ENCODE data around the gene BHMT.
A peak's percentile ranks its signal among the peaks of the same experiment; 100 is the strongest.
"Not testable (repeated sequence)": the region's sequence is repeated elsewhere in the genome, so short reads cannot be mapped to it uniquely, and the experiment has no call there.

Gene BHMT

DNA sequence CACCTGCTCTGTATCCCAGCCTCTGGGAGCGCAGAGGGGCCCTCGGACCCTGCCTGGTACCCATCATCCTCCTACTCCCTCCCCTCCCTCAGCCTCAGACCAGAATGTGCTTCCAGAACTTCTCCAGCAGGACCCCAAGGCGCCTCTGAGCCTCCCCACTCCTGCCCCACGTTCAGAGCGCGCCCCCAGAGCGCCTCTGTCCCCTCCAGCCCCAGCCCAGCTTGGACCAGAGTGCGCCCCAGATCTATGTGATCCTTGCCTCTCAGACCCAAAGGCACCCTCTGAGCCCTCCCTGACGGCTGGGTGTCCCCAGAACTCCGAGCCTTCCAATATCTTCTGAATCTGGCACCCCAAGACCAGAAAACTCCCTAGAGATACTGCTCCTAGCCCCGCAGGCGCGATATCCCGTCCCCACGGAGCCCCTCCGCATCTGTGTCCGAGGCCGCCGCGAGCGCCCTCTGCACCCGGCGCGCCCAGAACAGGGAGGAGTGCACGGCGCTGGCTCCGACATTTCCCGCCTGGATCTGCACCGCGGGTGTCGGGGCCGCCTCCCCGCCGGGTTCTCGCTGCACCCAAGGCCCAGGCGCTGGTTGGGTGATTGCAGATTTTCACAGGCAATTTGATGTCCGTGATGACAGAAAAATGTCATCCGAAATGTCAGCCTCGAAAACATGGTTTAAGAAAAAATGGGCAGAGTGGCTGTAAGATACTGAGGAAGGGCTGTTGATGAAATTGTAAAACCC, 522 bp downstream of the BHMT start:
- no peak for DNase-seq (ENCODE audit: low read depth in 2 of 2)

- no peak for DNase-seq (ENCODE audit: low read depth in 2 of 2)
These were observed 1.1 kb downstream of the BHMT start for GRCh38 chr5:79112703-79113058.

GRCh38 chr5:79119486-79119885, 7.9 kb downstream of the BHMT start:
- no peak for DNase-seq (ENCODE audit: low read depth in 2 of 2)

GRCh38 chr5:79120221-79120620, 8.6 kb downstream of the BHMT start:
- no peak for DNase-seq (ENCODE audit: low read depth in 2 of 2)

- no peak for DNase-seq (ENCODE audit: low read depth in 2 of 2)
These were observed 11.4 kb downstream of the BHMT start for GRCh38 chr5:79122973-79123372.

- DNase-seq (ENCODE audit: low read depth in 2 of 2): no peak
These were observed 13.0 kb downstream of the BHMT start for GRCh38 chr5:79124607-79125006.

- DNase-seq (ENCODE audit: low read depth in 2 of 2): no peak
These were observed 19.2 kb downstream of the BHMT start for GRCh38 chr5:79130781-79131180.

DNA sequence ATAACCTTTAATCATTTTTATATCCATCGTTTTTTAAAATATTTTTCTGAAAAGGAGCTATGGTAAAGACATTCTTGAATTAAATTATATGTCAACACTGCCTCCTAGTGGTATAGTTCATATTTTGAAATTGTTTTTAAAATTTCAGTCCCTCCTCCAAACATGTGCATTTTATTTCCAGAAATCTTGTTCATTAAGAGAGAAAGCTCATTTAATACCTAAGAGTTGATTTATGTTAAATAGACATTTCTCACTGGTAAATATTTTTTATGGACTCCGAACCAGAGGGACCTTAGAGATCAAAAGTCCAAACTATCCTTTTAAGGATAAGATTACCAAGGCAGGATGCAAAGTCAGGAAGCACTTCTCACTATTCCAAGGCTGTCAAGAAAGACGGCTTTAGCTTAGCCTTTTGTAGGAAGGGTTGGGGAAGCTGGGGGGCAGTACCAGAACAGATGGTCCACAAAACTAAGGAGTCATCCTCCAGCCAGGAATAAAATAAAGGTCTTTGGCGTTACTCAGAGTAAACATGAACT, 21.6 kb downstream of the BHMT start:
- no peak for DNase-seq (ENCODE audit: low read depth in 2 of 2)

DNA sequence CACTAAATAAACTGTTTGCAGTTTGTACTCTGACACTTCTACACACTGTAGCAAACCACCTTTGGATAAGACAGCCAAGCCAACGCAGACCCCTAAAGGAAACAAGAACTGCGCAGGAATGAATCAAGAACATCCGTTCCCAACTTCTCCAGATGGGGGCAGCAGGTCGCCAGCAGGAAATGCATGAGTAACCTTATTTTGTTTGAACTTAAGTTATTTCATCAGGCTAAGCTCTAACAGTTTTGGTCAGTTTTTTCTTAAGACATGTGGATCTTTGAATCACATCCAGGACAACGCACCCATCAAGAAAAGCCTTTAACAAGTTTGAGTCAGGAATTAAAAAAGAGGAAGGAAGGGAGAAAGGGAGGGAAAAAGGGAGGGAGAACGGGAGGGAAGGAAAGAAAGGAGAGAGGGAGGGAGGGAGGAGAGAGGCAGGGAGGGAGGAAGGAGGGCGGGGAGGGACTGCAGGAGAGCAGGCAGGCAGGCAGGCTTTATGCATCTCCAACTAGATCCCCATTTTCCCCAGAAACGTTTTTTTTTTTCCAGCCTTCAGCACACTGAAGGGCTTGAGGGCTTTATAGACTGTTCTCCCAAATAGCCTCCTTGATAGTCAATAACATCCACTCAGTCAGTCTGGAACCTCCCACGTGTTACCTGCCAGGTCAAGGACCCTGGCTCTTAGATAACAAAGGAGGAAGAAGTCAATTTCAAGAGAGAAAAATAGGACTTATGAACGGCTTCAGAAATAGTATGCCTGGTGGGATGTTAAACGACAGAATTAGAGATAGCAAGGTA, 22.2 kb downstream of the BHMT start:
- DNase-seq (ENCODE audit: low read depth in 2 of 2): peak; percentile 22 to 66

DNA sequence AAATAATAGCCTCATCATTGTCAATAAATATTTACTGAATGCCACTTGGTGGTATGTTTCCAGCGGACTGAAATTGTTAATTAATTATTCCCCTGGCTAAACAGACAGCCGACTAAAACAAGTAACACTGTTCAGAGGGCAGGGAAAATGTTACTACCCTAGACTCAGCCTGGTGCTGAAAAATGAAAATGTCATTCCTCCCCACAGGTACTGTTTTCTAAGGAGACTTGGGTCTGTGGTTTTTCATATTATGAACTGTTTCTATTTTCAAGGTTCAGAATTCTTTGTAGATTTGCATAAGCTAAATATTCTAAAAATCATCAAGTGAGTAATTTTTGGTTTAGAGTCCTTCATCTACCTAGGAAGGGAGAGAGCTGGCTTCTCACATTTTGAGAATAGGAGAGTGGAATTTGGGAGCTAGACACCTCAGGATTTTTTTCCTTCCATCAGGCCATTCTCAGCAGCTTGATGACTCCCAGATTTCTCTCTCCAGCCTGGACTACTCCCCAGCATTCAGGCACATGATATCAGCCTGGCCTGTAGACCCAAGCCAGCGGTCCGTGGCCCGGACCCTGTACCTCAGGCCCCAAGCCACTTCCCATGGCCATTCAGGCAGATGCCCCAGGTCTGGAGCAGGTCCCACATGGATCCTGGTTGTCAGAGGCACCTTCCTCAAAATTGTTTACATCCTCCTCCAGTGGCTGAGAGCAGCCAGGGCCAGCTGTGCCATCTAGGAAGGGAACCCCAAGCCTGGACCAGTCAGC, 24.4 kb downstream of the BHMT start:
- no peak for DNase-seq (ENCODE audit: low read depth in 2 of 2)

DNA sequence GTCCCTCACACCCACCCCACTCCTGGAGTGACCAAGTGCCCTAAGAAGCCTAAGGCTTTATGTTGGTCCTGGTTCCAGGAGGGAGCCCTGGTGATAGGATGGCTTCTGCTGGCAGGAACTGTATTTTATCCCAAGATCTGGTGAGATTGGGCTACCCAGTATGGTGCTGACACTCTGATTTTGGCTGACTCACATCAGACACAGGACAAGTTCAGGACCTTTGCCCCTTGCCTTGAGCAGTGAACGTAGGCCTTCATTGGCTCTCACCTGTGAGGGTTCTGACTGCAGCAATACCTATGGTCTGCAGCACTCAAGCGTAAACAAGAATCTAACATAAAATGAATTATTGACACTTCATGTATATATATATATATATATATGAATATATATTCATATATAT, 25.0 kb downstream of the BHMT start:
- DNase-seq (ENCODE audit: low read depth in 2 of 2): no peak

GRCh38 chr5:79140553-79140952, 28.9 kb downstream of the BHMT start:
- no peak for DNase-seq (ENCODE audit: low read depth in 2 of 2)

- no peak for DNase-seq (ENCODE audit: low read depth in 2 of 2)
These were observed 32.2 kb downstream of the BHMT start for GRCh38 chr5:79143684-79144379.

DNA sequence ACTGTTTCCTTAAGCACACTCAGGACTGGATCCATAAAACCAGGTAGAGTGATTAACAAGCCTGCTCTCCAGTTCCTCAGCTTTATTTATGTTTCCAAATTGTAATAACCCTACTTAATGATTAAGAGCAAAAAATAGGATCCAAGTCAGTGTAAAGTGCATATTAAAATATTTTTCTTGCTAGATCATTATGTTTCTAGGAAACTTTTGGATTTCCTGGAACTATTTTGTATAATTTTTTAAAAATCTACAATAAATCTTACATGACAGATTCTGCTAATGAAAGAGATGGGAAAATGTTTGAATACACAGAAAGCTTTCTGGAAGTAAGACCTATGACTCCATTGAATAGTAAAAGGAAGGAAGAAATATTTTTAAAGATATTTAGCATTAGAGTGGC, 35.5 kb downstream of the BHMT start:
- DNase-seq (ENCODE audit: low read depth in 2 of 2): no peak

DNA sequence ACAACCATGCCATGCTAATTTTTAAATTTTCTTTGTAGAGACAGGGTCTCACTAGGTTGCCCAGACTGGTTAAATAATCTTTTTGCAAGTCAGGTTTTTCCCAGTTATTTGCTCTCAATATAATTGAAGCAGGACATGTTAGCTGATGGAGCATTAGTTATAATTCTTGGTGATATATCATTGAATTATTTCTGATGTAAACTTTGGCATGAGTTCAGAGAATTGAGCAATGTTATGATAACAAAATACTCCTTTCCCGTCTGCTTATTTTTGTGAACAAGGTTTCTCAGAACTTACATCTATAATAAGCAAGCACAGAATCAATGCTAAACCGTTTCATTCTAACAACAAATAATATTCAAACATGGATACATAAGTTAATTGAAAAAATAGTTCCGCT, 37.8 kb downstream of the BHMT start:
- DNase-seq (ENCODE audit: low read depth in 2 of 2): no peak

- no peak for DNase-seq (ENCODE audit: low read depth in 2 of 2)
These were observed 40.5 kb downstream of the BHMT start for GRCh38 chr5:79151942-79152671.

- no peak for DNase-seq (ENCODE audit: low read depth in 2 of 2)
These were observed 45.7 kb downstream of the BHMT start for GRCh38 chr5:79157305-79157704.

GRCh38 chr5:79161647-79162046, 50.0 kb downstream of the BHMT start:
- DNase-seq (ENCODE audit: low read depth in 2 of 2): not testable (repeated sequence)

DNA sequence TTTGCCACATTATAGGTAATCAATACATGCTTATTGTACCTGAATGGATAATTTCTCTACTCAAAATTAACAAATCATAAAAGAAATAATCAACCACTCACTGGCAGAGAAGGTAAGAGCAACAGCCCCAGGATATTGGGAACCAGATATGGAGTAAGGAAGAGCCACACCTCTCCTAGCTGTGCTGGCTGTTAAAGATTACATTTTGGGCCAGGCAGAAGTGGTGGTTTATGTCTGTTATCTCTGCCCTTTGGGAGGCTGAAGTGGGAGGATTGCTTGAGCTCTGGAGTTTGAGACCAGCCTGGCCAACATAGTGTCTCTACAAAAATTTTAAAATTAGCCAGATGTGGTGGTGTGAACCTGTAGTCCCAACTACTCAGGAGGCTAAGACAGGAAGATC, 56.4 kb downstream of the BHMT start:
- DNase-seq (ENCODE audit: low read depth in 2 of 2): no peak

DNA sequence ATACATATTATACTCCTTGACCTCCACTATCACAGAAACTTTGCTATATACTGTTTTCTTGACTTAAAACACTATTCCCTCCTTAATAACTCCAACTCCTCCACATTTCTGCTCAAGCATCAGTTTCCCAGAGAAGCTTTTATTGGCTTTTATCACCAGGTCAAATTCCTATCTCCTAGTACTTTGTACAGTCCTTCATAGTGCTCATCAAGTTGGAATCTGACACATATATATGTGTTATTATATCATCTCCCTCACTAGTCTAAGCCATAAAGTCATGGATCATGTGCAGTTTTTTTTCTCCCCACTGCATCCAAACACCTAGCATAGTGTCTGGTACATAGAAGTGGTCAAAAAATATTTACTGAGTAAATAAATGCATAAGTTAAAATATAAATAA, 59.1 kb downstream of the BHMT start:
- no peak for DNase-seq (ENCODE audit: low read depth in 2 of 2)

DNA sequence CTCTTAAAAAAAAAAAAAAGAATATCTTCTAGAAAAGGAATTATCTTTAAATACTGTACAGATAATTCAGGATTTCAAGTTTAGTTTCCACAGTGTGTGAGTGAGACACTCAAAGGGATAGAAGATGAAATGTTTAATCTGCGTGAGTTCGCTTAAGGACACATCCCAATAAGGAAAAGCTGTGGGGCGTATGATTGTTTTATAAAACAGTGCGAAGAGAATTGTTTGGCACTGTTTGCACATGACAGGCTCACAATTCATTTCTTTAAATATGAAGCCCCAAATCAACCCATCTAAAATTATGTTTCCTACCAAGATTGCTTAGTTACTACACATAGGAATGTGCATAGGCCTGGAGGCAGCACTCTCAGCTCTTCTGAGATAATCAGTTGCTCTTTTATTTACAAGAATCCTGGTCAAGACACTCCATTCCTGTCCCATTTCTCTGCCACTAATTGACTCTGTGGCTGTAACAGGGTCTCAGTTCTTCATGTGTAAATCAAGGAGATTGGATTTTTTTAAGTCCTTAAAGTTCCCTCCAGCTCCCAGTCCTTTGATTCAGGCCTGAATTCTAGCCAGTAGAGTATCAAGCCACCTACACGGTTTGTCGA, 60.1 kb downstream of the BHMT start:
- DNase-seq (ENCODE audit: low read depth in 2 of 2): no peak

Data from stimulated activated CD4-positive, alpha-beta T cell treated with anti-CD3 and anti-CD28 coated beads, Interleukin-1b, Interleukin-23, amount 100 ng/mL, for 1 hour (primary cell).